ENCODE measurements around the gene CHD9. TPM values are rescaled to one million over a fixed set of nuclear protein-coding genes. Genes with fewer than 3 reads are reported as not detected.

The CHD9 gene
- total RNA-seq, 4 donors from 2014 or later, result 46.9 to 174 (median 133) TPM

DNA sequence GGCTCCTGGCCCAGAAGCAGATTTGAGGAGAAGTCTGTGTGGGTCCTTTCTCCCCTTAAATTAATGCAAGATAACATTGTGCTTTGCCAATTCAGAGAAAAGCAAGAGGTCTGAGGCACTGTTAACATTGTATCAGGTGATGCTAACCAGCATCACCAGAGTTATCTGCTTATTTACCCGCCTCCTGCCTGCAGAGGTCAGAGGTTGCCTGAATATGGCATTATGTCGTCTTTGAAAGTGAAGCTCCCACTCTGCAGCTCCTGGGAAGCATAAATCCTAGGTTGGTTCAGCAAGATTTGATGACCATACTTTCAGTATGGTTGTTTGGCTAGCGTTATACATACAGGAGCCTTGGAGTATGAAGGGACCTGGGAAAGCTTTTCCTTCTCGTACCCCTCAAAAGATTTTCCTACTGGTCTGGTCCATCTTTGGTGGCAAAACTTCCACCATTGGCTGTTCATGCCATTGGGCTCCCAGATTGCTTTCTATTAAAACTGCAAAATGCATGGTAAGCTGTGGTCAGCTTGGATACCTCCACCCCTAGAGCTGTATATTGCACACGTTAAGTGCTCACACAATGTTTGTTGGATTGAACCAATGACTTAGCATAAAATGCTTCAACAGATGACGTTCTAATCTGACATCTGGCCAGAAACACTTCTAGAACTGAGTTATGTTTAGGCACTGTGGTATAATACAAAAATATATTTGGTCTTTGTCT is 24.1 kb downstream of the CHD9 start:
- intact Hi-C loops (cut with DNase I; ENCODE audit: low total_unique reads), result no loop called here
- no peaks in the 10 kb centered on the region for H3K27me3 ChIP-seq
- H3K4me1 ChIP-seq, result peaks cover 4 to 13% of the 10 kb centered on the region in 2 donors
- no peaks in the 10 kb centered on the region for H3K9me3 ChIP-seq
- peak overlapping the region in 1 of 2 donors; percentile 71 for H3K27ac ChIP-seq
- no peak for TF ChIP-seq POLR2A (IDR thresholded peaks at IDR 0.05)
- TF ChIP-seq, protein P1, sequence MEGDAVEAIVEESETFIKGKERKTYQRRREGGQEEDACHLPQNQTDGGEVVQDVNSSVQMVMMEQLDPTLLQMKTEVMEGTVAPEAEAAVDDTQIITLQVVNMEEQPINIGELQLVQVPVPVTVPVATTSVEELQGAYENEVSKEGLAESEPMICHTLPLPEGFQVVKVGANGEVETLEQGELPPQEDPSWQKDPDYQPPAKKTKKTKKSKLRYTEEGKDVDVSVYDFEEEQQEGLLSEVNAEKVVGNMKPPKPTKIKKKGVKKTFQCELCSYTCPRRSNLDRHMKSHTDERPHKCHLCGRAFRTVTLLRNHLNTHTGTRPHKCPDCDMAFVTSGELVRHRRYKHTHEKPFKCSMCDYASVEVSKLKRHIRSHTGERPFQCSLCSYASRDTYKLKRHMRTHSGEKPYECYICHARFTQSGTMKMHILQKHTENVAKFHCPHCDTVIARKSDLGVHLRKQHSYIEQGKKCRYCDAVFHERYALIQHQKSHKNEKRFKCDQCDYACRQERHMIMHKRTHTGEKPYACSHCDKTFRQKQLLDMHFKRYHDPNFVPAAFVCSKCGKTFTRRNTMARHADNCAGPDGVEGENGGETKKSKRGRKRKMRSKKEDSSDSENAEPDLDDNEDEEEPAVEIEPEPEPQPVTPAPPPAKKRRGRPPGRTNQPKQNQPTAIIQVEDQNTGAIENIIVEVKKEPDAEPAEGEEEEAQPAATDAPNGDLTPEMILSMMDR (IDR thresholded peaks at IDR 0.05), result no peak
- no peak for DNase-seq
- H3K4me3 ChIP-seq, result no peak overlapping the region
- no peaks in the 10 kb centered on the region for H3K36me3 ChIP-seq

DNA sequence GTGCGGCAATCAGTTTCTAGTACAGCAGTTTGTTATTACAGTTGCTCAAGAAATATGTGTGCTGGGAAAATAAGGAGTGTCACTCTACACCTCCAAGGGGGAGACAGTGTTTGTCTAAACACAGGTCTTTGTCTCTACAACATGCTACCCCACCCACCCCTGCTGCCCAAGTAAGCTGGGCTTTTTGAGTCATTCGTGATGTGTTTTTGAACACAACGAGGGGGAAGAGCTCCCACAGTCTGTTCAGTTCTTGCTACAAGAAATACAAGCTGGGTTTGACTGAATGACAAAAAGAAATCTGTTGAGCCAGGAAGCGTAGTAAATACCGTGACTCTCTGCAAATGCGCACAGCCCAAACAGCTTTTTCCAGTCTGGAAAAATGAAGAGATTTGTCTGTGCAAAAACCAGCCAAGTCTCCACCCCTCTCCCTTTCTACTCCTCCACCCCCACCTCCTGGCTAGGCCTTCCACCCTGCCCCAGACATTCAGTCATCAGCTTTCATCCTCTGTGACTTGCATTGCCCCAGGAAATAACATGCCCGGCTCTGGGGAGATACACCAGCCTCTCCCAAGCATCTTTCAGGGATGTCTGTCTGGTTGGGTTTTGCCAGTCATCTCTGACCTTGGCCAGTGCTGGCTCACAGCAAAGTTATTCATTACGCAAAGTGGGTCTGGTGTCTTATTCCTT is 25.7 kb downstream of the CHD9 start:
- Histone ChIP-seq H3K4me3 (no peak overlapping the region), H3K4me1 (peaks cover 4 to 17% of the 10 kb centered on the region in 2 donors), H3K27me3 (no peaks in the 10 kb centered on the region), H3K36me3 (no peaks in the 10 kb centered on the region), H3K27ac (peak overlapping the region; percentile 71 to 75), H3K9me3 (no peaks in the 10 kb centered on the region)
- no peak for TF ChIP-seq POLR2A (IDR thresholded peaks at IDR 0.05)
- TF ChIP-seq, protein P1 (IDR thresholded peaks at IDR 0.05), result no peak
- intact Hi-C loops (cut with DNase I; ENCODE audit: low total_unique reads), result no loop called here
- peak; percentile 71 to 75 for DNase-seq

DNA sequence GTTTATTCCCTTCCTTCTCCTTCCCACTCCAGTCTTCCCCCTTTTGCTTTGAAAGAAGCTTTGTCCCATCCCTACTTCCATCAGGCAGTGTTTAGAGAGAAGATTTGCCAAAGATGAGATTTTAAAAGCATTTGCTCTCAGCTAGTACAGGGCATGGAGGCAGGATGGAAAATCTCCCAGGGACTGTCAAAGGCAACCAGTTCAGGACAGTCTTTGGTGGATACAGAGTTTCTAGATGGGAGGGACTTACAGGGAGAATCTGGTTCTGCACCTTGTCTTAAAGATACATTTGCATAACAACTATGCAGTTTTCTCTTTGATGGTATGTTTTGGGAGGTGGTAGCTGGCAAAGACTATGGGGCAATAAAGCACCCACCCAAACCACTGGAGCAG is 26.2 kb downstream of the CHD9 start:
- DNase-seq, result no peak
- Histone ChIP-seq H3K36me3 (no peaks in the 10 kb centered on the region), H3K4me3 (no peak overlapping the region), H3K4me1 (peaks cover 4 to 17% of the 10 kb centered on the region in 2 donors), H3K27me3 (no peaks in the 10 kb centered on the region), H3K27ac (peak overlapping the region; percentile 71 to 75), H3K9me3 (no peaks in the 10 kb centered on the region)
- TF ChIP-seq POLR2A (IDR thresholded peaks at IDR 0.05), result no peak
- TF ChIP-seq, protein P1 (IDR thresholded peaks at IDR 0.05), result no peak
- intact Hi-C loops (cut with DNase I; ENCODE audit: low total_unique reads), result no loop called here

DNA sequence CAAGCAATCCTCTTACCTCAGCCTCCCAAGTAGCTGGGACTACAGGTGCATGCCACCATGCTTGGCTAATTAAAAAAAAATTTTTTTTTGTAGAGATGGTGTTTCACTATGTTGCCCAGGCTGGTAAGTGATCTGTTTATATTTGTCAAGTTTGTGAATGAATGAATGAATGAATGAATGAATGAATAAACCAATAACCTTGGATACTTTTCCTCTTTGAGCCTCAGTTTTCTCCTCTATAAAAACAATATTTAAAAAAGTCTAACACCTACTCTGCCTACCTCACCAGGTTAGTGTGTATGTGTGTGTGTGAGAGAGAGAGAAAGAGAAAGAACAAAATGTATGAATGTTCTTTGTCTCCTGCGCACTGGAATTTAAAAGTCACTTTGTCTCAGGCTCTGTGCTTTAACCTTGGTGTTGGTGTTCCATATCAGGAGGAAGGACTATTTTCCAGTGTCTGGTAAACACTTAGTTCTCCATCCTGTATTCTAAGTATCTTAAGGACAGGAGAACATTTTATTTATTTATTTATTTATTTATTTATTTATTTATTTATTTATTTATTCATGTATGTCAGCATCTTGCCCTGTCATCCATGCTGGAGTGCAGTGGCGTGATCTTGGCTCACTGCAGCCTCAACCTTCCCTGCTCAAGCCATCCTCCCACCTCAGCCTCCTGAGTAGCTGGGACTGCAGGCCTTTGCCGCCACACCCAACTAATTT is 27.1 kb downstream of the CHD9 start:
- H3K4me1 ChIP-seq, result peaks cover 4 to 17% of the 10 kb centered on the region in 2 donors
- H3K27me3 ChIP-seq, result no peaks in the 10 kb centered on the region
- no peaks in the 10 kb centered on the region for H3K9me3 ChIP-seq
- DNase-seq, result no peak
- intact Hi-C loops (cut with DNase I; ENCODE audit: low total_unique reads), result no loop called here
- H3K4me3 ChIP-seq, result no peak overlapping the region
- no peaks in the 10 kb centered on the region for H3K36me3 ChIP-seq
- TF ChIP-seq, protein P1 (IDR thresholded peaks at IDR 0.05), result no peak
- TF ChIP-seq POLR2A (IDR thresholded peaks at IDR 0.05), result no peak
- H3K27ac ChIP-seq, result peak overlapping the region in 1 of 2 donors; percentile 71
